ENCODE results near the gene SLC48A1. TPM values are rescaled to one million over a fixed set of nuclear protein-coding genes. Genes with fewer than 3 reads are reported as not detected.

The SLC48A1 gene
- total and polyA plus RNA-seq, 2 donors (not counting 3 experiments of a cell fraction or from before 2014, with no cell fraction given): 17.3 to 20.3 TPM

DNA sequence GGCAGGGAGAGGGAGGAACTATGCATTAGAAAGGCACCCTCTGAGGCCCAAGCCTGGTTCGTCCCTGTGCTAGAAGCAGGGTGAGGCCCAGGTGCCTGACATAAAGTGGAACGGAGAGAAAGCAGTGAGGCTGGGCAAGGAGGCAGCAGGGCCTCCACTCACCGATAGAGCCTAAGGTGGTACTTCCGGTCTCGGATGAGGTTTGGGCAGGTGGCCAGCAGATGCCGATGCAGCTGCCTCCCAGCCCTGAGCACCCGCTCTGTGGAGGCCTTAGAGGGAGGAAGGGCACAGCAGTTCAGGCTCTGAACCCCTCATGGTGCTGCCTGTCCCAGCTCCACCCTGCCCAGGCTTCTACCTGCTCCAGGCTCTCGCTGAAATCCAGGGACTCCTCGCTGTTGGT is 21.5 kb upstream of the SLC48A1 start:
- FAIRE-seq (no peak), DNase-seq (ENCODE audit: low read depth, low spot score) (no peak)
- ChIA-PET CTCF (interaction anchor here (1.1 to 1.5 kb wide), 2 partner anchors 9 to 10 kb away, joined by 4 to 5 read pairs; no protein-coding TSS in a partner anchor), POLR2A (no interaction called here)
- peaks cover 6 to 48% of the 10 kb centered on the region in 2 experiments for H3K36me3 ChIP-seq (ENCODE audit: control insufficient read depth in 2 of 2, extremely low read depth in 1 of 2, insufficient read depth in 2 of 2, low read length in 2 of 2)
- intact Hi-C loops (cut with micrococcal nuclease) (no loop called here), dilution Hi-C loops (cut with MboI; ENCODE audit: extremely low pct_ligation_motif_present, low sequenced_read_pairs) (no loop called here)
- peaks cover 19% of the 10 kb centered on the region for H3K79me2 ChIP-seq (ENCODE audit: control insufficient read depth, insufficient read depth, low read length)
- no TSS peak for BruUV-seq (replicated peaks)
- TF ChIP-seq POLR2A (IDR thresholded peaks at IDR 0.05; ENCODE audit: low read depth, low read length) (no peak), FOS (IDR thresholded peaks at IDR 0.05; ENCODE audit: borderline replicate concordance, insufficient read depth, low read length) (no peak)
- H3K27me3 ChIP-seq (ENCODE audit: control insufficient read depth in 2 of 2, insufficient read depth in 2 of 2, low read length in 2 of 2): no peaks in the 10 kb centered on the region
- no peaks in the 10 kb centered on the region for H3K9me3 ChIP-seq (replicated peaks; ENCODE audit: control insufficient read depth, insufficient read depth, low read length)
- H4K20me1 ChIP-seq (replicated peaks; ENCODE audit: control insufficient read depth, extremely low read depth, insufficient read depth, low read length): no peaks in the 10 kb centered on the region
- H3K4me2 ChIP-seq (ENCODE audit: insufficient read depth, low read length): no peak overlapping the region
- H2AFZ ChIP-seq (ENCODE audit: low read depth, low read length): no peak overlapping the region
- no peak overlapping the region for H3K4me3 ChIP-seq (replicated peaks in 1 of 3; ENCODE audit: insufficient read depth in 1 of 3, low read depth in 1 of 3, low read length in 3 of 3)
- H3K4me1 ChIP-seq (ENCODE audit: control insufficient read depth, extremely low read depth, insufficient read depth, low read length): peaks cover 40% of the 10 kb centered on the region
- H3K9ac ChIP-seq (replicated peaks; ENCODE audit: extremely low read depth, insufficient read depth, low read length): no peak overlapping the region
- H3K27ac ChIP-seq (ENCODE audit: insufficient read depth, low read depth, low read length): no peak overlapping the region
- H3K9me1 ChIP-seq (replicated peaks; ENCODE audit: control insufficient read depth, extremely low read depth, insufficient read depth, low read length): no peaks in the 10 kb centered on the region

DNA sequence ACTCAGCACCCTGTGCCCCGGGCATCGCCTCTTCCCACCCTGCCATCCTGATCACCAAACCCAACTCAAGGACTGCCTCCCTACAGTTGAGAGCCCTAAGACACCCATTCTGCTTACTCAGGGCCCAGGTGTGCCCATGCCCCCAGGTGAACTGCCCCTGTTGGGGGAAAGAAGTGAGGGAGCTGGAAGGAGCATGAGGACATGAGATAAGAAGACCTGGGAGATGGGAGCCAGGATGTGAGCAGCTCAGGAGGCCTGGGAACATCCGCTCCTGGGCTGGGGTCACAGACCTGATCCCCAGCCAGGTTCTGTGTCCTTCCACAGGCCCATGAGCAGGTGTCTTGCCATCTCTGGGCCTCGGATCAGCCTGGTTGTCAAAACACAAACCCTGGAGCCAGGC is 20.9 kb upstream of the SLC48A1 start:
- CTCF ChIA-PET: interaction anchor here (1.1 to 8.4 kb wide), 3 partner anchors 9 to 16 kb away, joined by 4 to 105 read pairs (median 5); no protein-coding TSS in a partner anchor
- H3K27ac ChIP-seq (ENCODE audit: insufficient read depth, low read depth, low read length): no peak overlapping the region
- H3K9me1 ChIP-seq (replicated peaks; ENCODE audit: control insufficient read depth, extremely low read depth, insufficient read depth, low read length): no peaks in the 10 kb centered on the region
- peaks cover 23% of the 10 kb centered on the region for H3K79me2 ChIP-seq (ENCODE audit: control insufficient read depth, insufficient read depth, low read length)
- H2AFZ ChIP-seq (ENCODE audit: low read depth, low read length): no peak overlapping the region
- intact Hi-C loops (cut with micrococcal nuclease): no loop called here
- H3K9me3 ChIP-seq (replicated peaks; ENCODE audit: control insufficient read depth, insufficient read depth, low read length): no peaks in the 10 kb centered on the region
- no peak overlapping the region for H3K4me3 ChIP-seq (replicated peaks in 1 of 3; ENCODE audit: insufficient read depth in 1 of 3, low read depth in 1 of 3, low read length in 3 of 3)
- no peak for DNase-seq (ENCODE audit: low read depth, low spot score)
- FAIRE-seq: no peak
- no peaks in the 10 kb centered on the region for H3K27me3 ChIP-seq (ENCODE audit: control insufficient read depth in 2 of 2, insufficient read depth in 2 of 2, low read length in 2 of 2)
- TF ChIP-seq MYC (IDR thresholded peaks at IDR 0.05; ENCODE audit: low read depth, low read length) (no peak), POLR2AphosphoS5 (IDR thresholded peaks at IDR 0.05; ENCODE audit: insufficient read depth, low read depth, low read length) (no peak), EZH2 (IDR thresholded peaks at IDR 0.05; ENCODE audit: borderline replicate concordance, low read depth, low read length, severe bottlenecking) (no peak), GATA2 (IDR thresholded peaks at IDR 0.05; ENCODE audit: insufficient read depth, insufficient read length, low read depth, low read length) (no peak), FOS (IDR thresholded peaks at IDR 0.05; ENCODE audit: borderline replicate concordance, insufficient read depth, low read length) (no peak), JUN (IDR thresholded peaks at IDR 0.05; ENCODE audit: borderline replicate concordance, insufficient read depth, insufficient read length, low read depth) (no peak), POLR2A (IDR thresholded peaks at IDR 0.05; ENCODE audit: low read depth, low read length) (no peak)
- TF ChIP-seq, protein P1, sequence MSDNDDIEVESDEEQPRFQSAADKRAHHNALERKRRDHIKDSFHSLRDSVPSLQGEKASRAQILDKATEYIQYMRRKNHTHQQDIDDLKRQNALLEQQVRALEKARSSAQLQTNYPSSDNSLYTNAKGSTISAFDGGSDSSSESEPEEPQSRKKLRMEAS (IDR thresholded peaks at IDR 0.05; ENCODE audit: insufficient read depth, insufficient read length): no peak
- TF ChIP-seq, protein P2, sequence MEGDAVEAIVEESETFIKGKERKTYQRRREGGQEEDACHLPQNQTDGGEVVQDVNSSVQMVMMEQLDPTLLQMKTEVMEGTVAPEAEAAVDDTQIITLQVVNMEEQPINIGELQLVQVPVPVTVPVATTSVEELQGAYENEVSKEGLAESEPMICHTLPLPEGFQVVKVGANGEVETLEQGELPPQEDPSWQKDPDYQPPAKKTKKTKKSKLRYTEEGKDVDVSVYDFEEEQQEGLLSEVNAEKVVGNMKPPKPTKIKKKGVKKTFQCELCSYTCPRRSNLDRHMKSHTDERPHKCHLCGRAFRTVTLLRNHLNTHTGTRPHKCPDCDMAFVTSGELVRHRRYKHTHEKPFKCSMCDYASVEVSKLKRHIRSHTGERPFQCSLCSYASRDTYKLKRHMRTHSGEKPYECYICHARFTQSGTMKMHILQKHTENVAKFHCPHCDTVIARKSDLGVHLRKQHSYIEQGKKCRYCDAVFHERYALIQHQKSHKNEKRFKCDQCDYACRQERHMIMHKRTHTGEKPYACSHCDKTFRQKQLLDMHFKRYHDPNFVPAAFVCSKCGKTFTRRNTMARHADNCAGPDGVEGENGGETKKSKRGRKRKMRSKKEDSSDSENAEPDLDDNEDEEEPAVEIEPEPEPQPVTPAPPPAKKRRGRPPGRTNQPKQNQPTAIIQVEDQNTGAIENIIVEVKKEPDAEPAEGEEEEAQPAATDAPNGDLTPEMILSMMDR (IDR thresholded peaks at IDR 0.05; ENCODE audit: extremely low read depth in 1 of 2, insufficient read depth in 1 of 2, low read depth in 1 of 2, low read length in 2 of 2): no peak
- POLR2A ChIA-PET: no interaction called here
- no TSS peak for BruUV-seq (replicated peaks)
- dilution Hi-C loops (cut with MboI; ENCODE audit: extremely low pct_ligation_motif_present, low sequenced_read_pairs): no loop called here
- H3K4me1 ChIP-seq (ENCODE audit: control insufficient read depth, extremely low read depth, insufficient read depth, low read length): peaks cover 45% of the 10 kb centered on the region
- no peaks in the 10 kb centered on the region for H4K20me1 ChIP-seq (replicated peaks; ENCODE audit: control insufficient read depth, extremely low read depth, insufficient read depth, low read length)
- H3K9ac ChIP-seq (replicated peaks; ENCODE audit: extremely low read depth, insufficient read depth, low read length): no peak overlapping the region
- peaks cover 6 to 43% of the 10 kb centered on the region in 2 experiments for H3K36me3 ChIP-seq (ENCODE audit: control insufficient read depth in 2 of 2, extremely low read depth in 1 of 2, insufficient read depth in 2 of 2, low read length in 2 of 2)
- H3K4me2 ChIP-seq (ENCODE audit: insufficient read depth, low read length): no peak overlapping the region

All from endothelial cell of umbilical vein (primary cell).